HG03095 (cell line): ENCODE results near the gene POU6F1.
"Not testable (repeated sequence)": the region's sequence is repeated elsewhere in the genome, so short reads cannot be mapped to it uniquely, and the experiment has no call there.

Source experiments
- ATAC-seq: cut with Tn5 transposase; IDR thresholded peaks from one replicate; pipeline ENCODE4 v1.9.1; 2021; ENCODE audit warnings: moderate library complexity; ENCODE audit not compliant: unreplicated experiment

POU6F1 gene

GRCh38 chr12:51217968-51218606 lies at the start of gene POU6F1:
Gene POU6F1, minus strand, starts transcription at chr12:51218062. Its CDS starts 11,226 bp downstream, at chr12:51206836.
- ATAC-seq = peak; percentile 62

GRCh38 chr12:51265024-51265423 lies 47.2 kb upstream of the POU6F1 start:
- no peak for ATAC-seq

GRCh38 chr12:51264297-51264696 lies 46.4 kb upstream of the POU6F1 start:
- no peak for ATAC-seq

GRCh38 chr12:51263341-51263740 lies 45.5 kb upstream of the POU6F1 start:
- ATAC-seq = no peak

- ATAC-seq = no peak
Measured at GRCh38 chr12:51262758-51263177, 44.9 kb upstream of the POU6F1 start.

GRCh38 chr12:51259600-51259999 lies 41.7 kb upstream of the POU6F1 start:
- not testable (repeated sequence) for ATAC-seq

- ATAC-seq = no peak
Measured at GRCh38 chr12:51254536-51254935, 36.7 kb upstream of the POU6F1 start.

- ATAC-seq = no peak
Measured at GRCh38 chr12:51253276-51253675, 35.4 kb upstream of the POU6F1 start.

- ATAC-seq = no peak
Measured at GRCh38 chr12:51247523-51248206, 29.8 kb upstream of the POU6F1 start.

GRCh38 chr12:51246254-51246853 lies 28.5 kb upstream of the POU6F1 start:
- ATAC-seq = no peak

GRCh38 chr12:51245476-51246253 lies 27.8 kb upstream of the POU6F1 start:
- no peak for ATAC-seq

GRCh38 chr12:51244269-51244668 lies 26.4 kb upstream of the POU6F1 start:
- no peak for ATAC-seq

- no peak for ATAC-seq
Measured at GRCh38 chr12:51242876-51243275, 25.0 kb upstream of the POU6F1 start.

GRCh38 chr12:51242120-51242519 lies 24.3 kb upstream of the POU6F1 start:
- ATAC-seq = no peak

GRCh38 chr12:51240971-51241370 lies 23.1 kb upstream of the POU6F1 start:
- no peak for ATAC-seq

GRCh38 chr12:51238510-51239334 lies 20.9 kb upstream of the POU6F1 start, which contains the start of gene DAZAP2:
Gene DAZAP2, plus strand, starts transcription at chr12:51238826. Its CDS starts 82 bp downstream, at chr12:51238908.
- peak; percentile 88 for ATAC-seq

- ATAC-seq = no peak
Measured at GRCh38 chr12:51238037-51238509, 20.2 kb upstream of the POU6F1 start.

- ATAC-seq = no peak
Measured at GRCh38 chr12:51234530-51234929, 16.7 kb upstream of the POU6F1 start.

GRCh38 chr12:51232642-51233041 lies 14.8 kb upstream of the POU6F1 start:
- no peak for ATAC-seq

GRCh38 chr12:51229116-51229809 lies 11.4 kb upstream of the POU6F1 start:
- ATAC-seq = no peak
